ENCODE measurements around the gene SGIP1. TPM values are rescaled to one million over a fixed set of nuclear protein-coding genes. Genes with fewer than 3 reads are reported as not detected.

Gene SGIP1
- total RNA-seq, 1 experiment from 2014 or later: not detected

DNA sequence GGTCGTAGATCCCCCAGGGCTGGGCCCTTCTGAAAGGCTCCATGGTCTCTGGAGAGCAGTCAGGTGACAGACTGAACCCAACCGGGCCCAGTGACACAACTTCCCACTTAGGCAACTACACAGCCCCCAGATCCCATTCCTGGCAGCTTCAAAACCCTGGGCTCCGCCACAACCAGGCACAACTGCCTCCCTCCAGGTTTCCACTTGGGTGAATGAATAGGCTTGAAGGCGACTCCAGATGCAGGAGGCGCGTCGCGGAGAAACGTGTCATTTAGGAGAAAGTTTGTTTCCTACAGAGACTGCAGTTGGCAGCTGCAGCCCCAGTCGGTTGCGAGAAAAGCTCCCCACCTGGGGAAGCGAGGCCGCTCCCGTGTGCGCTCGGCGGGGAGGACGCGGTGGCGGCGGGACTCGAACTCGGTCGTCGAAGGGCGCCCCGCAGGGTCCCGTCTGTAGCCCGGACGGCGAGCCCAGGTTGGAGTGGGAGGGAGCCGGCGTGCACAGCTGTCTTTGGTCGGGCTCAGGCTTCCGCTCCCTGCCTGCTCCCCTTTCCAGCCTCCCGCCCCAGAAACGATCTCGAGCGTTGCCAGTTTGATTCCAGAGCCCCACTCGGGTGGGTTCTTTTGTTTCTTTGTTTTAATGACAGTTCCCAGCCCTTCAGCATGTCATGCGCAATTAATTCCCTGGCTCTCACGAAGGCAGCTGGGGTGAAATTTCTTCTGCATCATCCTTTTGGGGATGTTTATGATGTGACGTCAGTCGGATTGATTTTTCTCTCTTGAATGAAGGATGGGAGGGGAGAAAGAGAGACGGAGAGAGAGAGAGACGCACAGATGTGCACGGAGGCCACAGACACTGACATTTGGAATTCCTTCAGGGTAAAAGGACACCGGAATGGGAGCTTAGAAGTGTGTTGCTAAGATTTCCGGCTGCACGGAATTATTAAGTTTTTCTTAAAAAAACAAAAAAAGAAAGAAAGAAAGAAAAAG is 862 bp upstream of the SGIP1 start:
- ATAC-seq (no peak), DNase-seq (no peak)
- Histone ChIP-seq H2AFZ (ENCODE audit: low read length) (no peak overlapping the region), H3F3A (ENCODE audit: low read length, unreplicated experiment) (no peaks in the 10 kb centered on the region), H3K4me3 (ENCODE audit: low read length) (no peak overlapping the region), H4K20me1 (ENCODE audit: low read length) (no peaks in the 10 kb centered on the region), H3K9ac (ENCODE audit: low read length) (no peak overlapping the region), H3K27ac (ENCODE audit: low read length) (no peak overlapping the region), H3K9me3 (ENCODE audit: low read length) (no peaks in the 10 kb centered on the region), H3K4me1 (ENCODE audit: insufficient read depth, low read length) (no peaks in the 10 kb centered on the region), H3K79me2 (ENCODE audit: low read length) (no peaks in the 10 kb centered on the region), H3K27me3 (ENCODE audit: low read length) (peaks cover 45% of the 10 kb centered on the region), H3K9me2 (replicated peaks; ENCODE audit: low read length) (no peaks in the 10 kb centered on the region), H3K4me2 (ENCODE audit: low read length) (no peak overlapping the region), H3K36me3 (ENCODE audit: low read depth, low read length) (no peaks in the 10 kb centered on the region)
- intact Hi-C loops (cut with micrococcal nuclease): no loop called here
- no TSS peak for BruUV-seq (replicated peaks)
- TF ChIP-seq EZH2phosphoT487 (IDR thresholded peaks at IDR 0.05; ENCODE audit: borderline replicate concordance, low read length) (no peak), EZH2 (IDR thresholded peaks at IDR 0.05; ENCODE audit: low read length, unreplicated experiment) (no peak)
- TF ChIP-seq, protein P1, sequence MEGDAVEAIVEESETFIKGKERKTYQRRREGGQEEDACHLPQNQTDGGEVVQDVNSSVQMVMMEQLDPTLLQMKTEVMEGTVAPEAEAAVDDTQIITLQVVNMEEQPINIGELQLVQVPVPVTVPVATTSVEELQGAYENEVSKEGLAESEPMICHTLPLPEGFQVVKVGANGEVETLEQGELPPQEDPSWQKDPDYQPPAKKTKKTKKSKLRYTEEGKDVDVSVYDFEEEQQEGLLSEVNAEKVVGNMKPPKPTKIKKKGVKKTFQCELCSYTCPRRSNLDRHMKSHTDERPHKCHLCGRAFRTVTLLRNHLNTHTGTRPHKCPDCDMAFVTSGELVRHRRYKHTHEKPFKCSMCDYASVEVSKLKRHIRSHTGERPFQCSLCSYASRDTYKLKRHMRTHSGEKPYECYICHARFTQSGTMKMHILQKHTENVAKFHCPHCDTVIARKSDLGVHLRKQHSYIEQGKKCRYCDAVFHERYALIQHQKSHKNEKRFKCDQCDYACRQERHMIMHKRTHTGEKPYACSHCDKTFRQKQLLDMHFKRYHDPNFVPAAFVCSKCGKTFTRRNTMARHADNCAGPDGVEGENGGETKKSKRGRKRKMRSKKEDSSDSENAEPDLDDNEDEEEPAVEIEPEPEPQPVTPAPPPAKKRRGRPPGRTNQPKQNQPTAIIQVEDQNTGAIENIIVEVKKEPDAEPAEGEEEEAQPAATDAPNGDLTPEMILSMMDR (conservative IDR thresholded peaks at IDR 0.05; ENCODE audit: low read depth, low read length): no peak
- POLR2A ChIA-PET (ENCODE audit: unreplicated experiment): no interaction called here
- CTCF ChIA-PET: no interaction called here

DNA sequence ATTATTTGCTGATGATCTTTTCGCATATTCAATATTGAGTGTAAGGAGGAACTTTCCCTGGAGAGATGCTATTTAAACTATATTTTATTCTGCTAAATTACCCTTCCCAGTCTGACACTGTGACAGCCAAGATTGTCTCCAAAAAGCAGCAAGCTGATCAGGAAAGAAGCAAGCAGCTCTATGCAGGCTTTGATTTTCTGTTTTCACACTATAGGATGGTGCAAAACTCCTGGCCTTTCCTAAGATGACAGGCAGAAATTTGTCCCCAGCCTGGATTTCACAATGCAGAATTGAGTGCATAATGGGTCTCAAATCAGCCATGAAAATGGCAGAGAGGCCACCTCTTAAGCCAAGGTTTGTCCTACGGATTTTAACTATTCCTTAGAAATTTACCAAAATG is 1.1 kb downstream of the SGIP1 start:
- DNase-seq (no peak), ATAC-seq (no peak)
- H3K27me3 ChIP-seq (ENCODE audit: low read length): peaks cover 45% of the 10 kb centered on the region
- ChIA-PET CTCF (no interaction called here), POLR2A (ENCODE audit: unreplicated experiment) (no interaction called here)
- TF ChIP-seq EZH2 (IDR thresholded peaks at IDR 0.05; ENCODE audit: low read length, unreplicated experiment) (no peak), EZH2phosphoT487 (IDR thresholded peaks at IDR 0.05; ENCODE audit: borderline replicate concordance, low read length) (no peak)
- TF ChIP-seq, protein P1 (conservative IDR thresholded peaks at IDR 0.05; ENCODE audit: low read depth, low read length): no peak
- no peaks in the 10 kb centered on the region for H3F3A ChIP-seq (ENCODE audit: low read length, unreplicated experiment)
- H3K36me3 ChIP-seq (ENCODE audit: low read depth, low read length): no peaks in the 10 kb centered on the region
- no peak overlapping the region for H3K27ac ChIP-seq (ENCODE audit: low read length)
- no peak overlapping the region for H3K4me2 ChIP-seq (ENCODE audit: low read length)
- no peaks in the 10 kb centered on the region for H3K79me2 ChIP-seq (ENCODE audit: low read length)
- intact Hi-C loops (cut with micrococcal nuclease): no loop called here
- no peaks in the 10 kb centered on the region for H3K4me1 ChIP-seq (ENCODE audit: insufficient read depth, low read length)
- H2AFZ ChIP-seq (ENCODE audit: low read length): no peak overlapping the region
- no peak overlapping the region for H3K9ac ChIP-seq (ENCODE audit: low read length)
- BruUV-seq (replicated peaks): no TSS peak
- no peaks in the 10 kb centered on the region for H3K9me3 ChIP-seq (ENCODE audit: low read length)
- no peaks in the 10 kb centered on the region for H3K9me2 ChIP-seq (replicated peaks; ENCODE audit: low read length)
- H3K4me3 ChIP-seq (ENCODE audit: low read length): no peak overlapping the region
- H4K20me1 ChIP-seq (ENCODE audit: low read length): no peaks in the 10 kb centered on the region

DNA sequence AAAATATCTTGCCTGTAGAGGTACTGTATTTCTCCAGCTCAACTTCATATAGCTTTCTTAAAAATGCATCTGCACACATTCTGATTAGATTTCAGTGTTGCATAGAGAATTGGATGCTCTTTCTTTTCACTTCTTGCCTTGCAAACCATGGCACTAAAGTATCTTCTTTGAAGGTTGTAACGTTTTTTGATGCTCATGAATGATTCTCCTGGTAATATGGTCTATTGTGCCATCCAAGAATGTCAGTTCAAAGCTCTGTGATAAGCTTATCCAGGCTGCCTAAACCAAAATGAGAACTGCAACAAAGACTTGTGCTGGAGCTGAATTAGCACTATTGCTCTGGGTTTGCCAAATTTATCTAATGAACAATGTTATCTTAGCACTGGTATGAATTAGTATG is 1.9 kb downstream of the SGIP1 start:
- Histone ChIP-seq H3F3A (ENCODE audit: low read length, unreplicated experiment) (no peaks in the 10 kb centered on the region), H3K79me2 (ENCODE audit: low read length) (no peaks in the 10 kb centered on the region), H3K27ac (ENCODE audit: low read length) (no peak overlapping the region), H3K9ac (ENCODE audit: low read length) (no peak overlapping the region), H3K9me2 (replicated peaks; ENCODE audit: low read length) (no peaks in the 10 kb centered on the region), H3K4me3 (ENCODE audit: low read length) (no peak overlapping the region), H3K4me1 (ENCODE audit: insufficient read depth, low read length) (no peaks in the 10 kb centered on the region), H3K4me2 (ENCODE audit: low read length) (no peak overlapping the region), H3K27me3 (ENCODE audit: low read length) (peaks cover 45% of the 10 kb centered on the region), H2AFZ (ENCODE audit: low read length) (no peak overlapping the region), H4K20me1 (ENCODE audit: low read length) (no peaks in the 10 kb centered on the region), H3K9me3 (ENCODE audit: low read length) (no peaks in the 10 kb centered on the region), H3K36me3 (ENCODE audit: low read depth, low read length) (no peaks in the 10 kb centered on the region)
- ChIA-PET POLR2A (ENCODE audit: unreplicated experiment) (no interaction called here), CTCF (no interaction called here)
- ATAC-seq (no peak), DNase-seq (no peak)
- intact Hi-C loops (cut with micrococcal nuclease): no loop called here
- no peak for TF ChIP-seq EZH2phosphoT487 (IDR thresholded peaks at IDR 0.05; ENCODE audit: borderline replicate concordance, low read length)
- TF ChIP-seq, protein P1 (conservative IDR thresholded peaks at IDR 0.05; ENCODE audit: low read depth, low read length): no peak
- no peak for TF ChIP-seq EZH2 (IDR thresholded peaks at IDR 0.05; ENCODE audit: low read length, unreplicated experiment)
- BruUV-seq (replicated peaks): no TSS peak

Measured in PC-3 (cell line).